HL-60 (cell line): ENCODE measurements around the gene NAIF1.

Source experiments
- DNase-seq, 2 experiments: peaks; one replicate each; pipeline ENCODE4 v3.0.0-alpha.2; 2010 to 2020; ENCODE audit warnings: low read depth in 1 of 2, low spot score in 1 of 2
- H3K27ac ChIP-seq: fragments of 250-450 bp; sonication (Bioruptor Pico); replicated peaks from 2 replicates; pipeline ENCODE4 v1.5.1; 2020; ENCODE audit warnings: mild to moderate bottlenecking, moderate library complexity
- H3K27me3 ChIP-seq: fragments of 250-450 bp; sonication (Bioruptor Pico); 2 replicates; pipeline ENCODE4 v1.5.1; 2021; ENCODE audit warnings: mild to moderate bottlenecking, moderate library complexity; ENCODE audit not compliant: insufficient read depth, poor library complexity, severe bottlenecking
- H3K4me3 ChIP-seq: replicated peaks from 2 replicates; pipeline ENCODE4 v1.5.1; 2011; ENCODE audit warnings: mild to moderate bottlenecking, control low read depth, low read length; ENCODE audit not compliant: insufficient read depth
- GABPA ChIP-seq: IDR thresholded peaks from 2 replicates; pipeline ENCODE4 v1.6.1; 2012; ENCODE audit warnings: low read depth
- POLR2AphosphoS5 ChIP-seq: IDR thresholded peaks from 2 replicates; pipeline ENCODE4 v1.6.1; 2012; ENCODE audit warnings: low read depth
- REST ChIP-seq: IDR thresholded peaks from 2 replicates; pipeline ENCODE4 v1.6.1; 2012; ENCODE audit warnings: low read depth; ENCODE audit not compliant: insufficient replicate concordance
- SPI1 ChIP-seq: IDR thresholded peaks from 2 replicates; pipeline ENCODE4 v1.6.1; 2012; ENCODE audit warnings: low read depth, mild to moderate bottlenecking, borderline replicate concordance
- TF ChIP-seq, protein P1 (sequence below): IDR thresholded peaks from one replicate; pipeline ENCODE4 v1.5.1; 2011; ENCODE audit warnings: low read length, control low read depth, inconsistent platforms; ENCODE audit not compliant: insufficient read depth

The NAIF1 gene

DNA sequence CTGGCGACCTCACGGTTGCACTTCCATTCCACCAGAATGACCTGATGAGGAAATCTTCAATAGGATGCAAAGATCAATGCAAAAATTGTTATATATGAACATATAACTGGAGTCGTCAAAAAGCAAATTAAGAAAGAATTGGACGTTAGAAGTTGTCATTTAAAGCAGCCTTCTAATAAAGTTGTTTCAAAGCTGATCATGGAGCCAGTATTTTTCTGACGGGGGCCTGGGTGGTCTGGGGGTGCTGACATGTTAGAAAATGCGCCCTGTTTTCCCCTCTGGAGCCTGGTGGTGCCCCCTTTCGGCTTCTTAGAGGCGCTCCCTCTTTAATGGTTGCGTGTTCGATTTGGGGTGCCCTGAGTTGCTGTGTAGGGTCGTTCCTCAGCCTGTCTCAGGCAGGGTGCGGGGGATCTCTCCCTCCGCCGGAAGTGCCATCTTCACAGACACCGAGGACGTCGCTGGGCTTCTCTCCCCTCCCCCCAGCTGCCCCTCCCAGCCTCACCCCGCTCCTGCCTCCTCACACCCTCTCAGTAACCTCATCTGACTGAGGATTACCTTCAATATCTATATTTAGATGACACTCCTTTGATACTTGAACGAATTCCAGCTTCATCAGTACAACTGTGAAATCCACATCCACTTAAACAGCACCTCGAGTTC is 42.1 kb upstream of the NAIF1 start:
- H3K27ac ChIP-seq = no peak overlapping the region
- DNase-seq = no peak
- no peaks in the 10 kb centered on the region for H3K27me3 ChIP-seq
- no peak for TF ChIP-seq REST
- TF ChIP-seq, protein P1, sequence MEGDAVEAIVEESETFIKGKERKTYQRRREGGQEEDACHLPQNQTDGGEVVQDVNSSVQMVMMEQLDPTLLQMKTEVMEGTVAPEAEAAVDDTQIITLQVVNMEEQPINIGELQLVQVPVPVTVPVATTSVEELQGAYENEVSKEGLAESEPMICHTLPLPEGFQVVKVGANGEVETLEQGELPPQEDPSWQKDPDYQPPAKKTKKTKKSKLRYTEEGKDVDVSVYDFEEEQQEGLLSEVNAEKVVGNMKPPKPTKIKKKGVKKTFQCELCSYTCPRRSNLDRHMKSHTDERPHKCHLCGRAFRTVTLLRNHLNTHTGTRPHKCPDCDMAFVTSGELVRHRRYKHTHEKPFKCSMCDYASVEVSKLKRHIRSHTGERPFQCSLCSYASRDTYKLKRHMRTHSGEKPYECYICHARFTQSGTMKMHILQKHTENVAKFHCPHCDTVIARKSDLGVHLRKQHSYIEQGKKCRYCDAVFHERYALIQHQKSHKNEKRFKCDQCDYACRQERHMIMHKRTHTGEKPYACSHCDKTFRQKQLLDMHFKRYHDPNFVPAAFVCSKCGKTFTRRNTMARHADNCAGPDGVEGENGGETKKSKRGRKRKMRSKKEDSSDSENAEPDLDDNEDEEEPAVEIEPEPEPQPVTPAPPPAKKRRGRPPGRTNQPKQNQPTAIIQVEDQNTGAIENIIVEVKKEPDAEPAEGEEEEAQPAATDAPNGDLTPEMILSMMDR = no peak
- TF ChIP-seq GABPA = no peak
- no peak for TF ChIP-seq SPI1
- no peak for TF ChIP-seq POLR2AphosphoS5
- H3K4me3 ChIP-seq = no peak overlapping the region

DNA sequence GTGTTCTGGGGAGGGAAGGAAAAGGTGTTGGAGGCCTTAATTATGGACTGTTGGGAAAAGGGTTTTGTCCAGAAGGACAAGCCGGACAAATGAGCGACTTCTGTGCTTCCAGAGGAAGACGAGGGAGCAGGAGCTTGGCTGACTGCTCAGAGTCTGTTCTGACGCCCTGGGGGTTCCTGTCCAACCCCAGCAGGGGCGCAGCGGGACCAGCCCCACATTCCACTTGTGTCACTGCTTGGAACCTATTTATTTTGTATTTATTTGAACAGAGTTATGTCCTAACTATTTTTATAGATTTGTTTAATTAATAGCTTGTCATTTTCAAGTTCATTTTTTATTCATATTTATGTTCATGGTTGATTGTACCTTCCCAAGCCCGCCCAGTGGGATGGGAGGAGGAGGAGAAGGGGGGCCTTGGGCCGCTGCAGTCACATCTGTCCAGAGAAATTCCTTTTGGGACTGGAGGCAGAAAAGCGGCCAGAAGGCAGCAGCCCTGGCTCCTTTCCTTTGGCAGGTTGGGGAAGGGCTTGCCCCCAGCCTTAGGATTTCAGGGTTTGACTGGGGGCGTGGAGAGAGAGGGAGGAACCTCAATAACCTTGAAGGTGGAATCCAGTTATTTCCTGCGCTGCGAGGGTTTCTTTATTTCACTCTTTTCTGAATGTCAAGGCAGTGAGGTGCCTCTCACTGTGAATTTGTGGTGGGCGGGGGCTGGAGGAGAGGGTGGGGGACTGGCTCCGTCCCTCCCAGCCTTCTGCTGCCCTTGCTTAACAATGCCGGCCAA is 41.3 kb upstream of the NAIF1 start:
- Histone ChIP-seq H3K4me3 (no peak overlapping the region), H3K27ac (no peak overlapping the region), H3K27me3 (no peaks in the 10 kb centered on the region)
- no peak for DNase-seq
- TF ChIP-seq REST (no peak), GABPA (no peak), POLR2AphosphoS5 (no peak), SPI1 (no peak)
- TF ChIP-seq, protein P1 = no peak

GRCh38 chr9:128107468-128108268 is 40.5 kb upstream of the NAIF1 start:
- no peak overlapping the region for H3K4me3 ChIP-seq
- no peak overlapping the region for H3K27ac ChIP-seq
- no peak for DNase-seq
- H3K27me3 ChIP-seq = no peaks in the 10 kb centered on the region
- TF ChIP-seq, protein P1 = no peak
- TF ChIP-seq POLR2AphosphoS5 (no peak), GABPA (no peak), REST (no peak), SPI1 (no peak)
